Activated CD8-positive, alpha-beta memory T cell treated with anti-CD3 and anti-CD28 coated beads for 4 hours (primary cell): Measurements from ENCODE around the gene COL20A1.

ENCODE experiments used
- DNase-seq, 2 donors: peaks; one replicate each; pipeline ENCODE4 v3.0.0-alpha.2; 2020; ENCODE audit warnings: low read depth in 2 of 2

COL20A1 gene

GRCh38 chr20:63261060-63261794, 31.8 kb upstream of the COL20A1 start:
- no peak for DNase-seq

- DNase-seq: no peak
Observed at GRCh38 chr20:63261795-63262528, 31.0 kb upstream of the COL20A1 start.

GRCh38 chr20:63262836-63263235, 30.1 kb upstream of the COL20A1 start:
- no peak for DNase-seq

GRCh38 chr20:63264000-63264399, 29.0 kb upstream of the COL20A1 start:
- DNase-seq: no peak

GRCh38 chr20:63264519-63264918, 28.5 kb upstream of the COL20A1 start:
- no peak for DNase-seq

GRCh38 chr20:63265891-63266515, 27.0 kb upstream of the COL20A1 start:
- no peak for DNase-seq

GRCh38 chr20:63267691-63268090, 25.3 kb upstream of the COL20A1 start:
- no peak for DNase-seq

- DNase-seq: no peak
Observed at GRCh38 chr20:63268256-63268655, 24.7 kb upstream of the COL20A1 start.

GRCh38 chr20:63268671-63269439, 24.1 kb upstream of the COL20A1 start:
- DNase-seq: no peak

GRCh38 chr20:63269724-63270123, 23.3 kb upstream of the COL20A1 start:
- no peak for DNase-seq

- no peak for DNase-seq
Observed at GRCh38 chr20:63270606-63271325, 22.2 kb upstream of the COL20A1 start.

- DNase-seq: peak; percentile 71 to 79
Observed at GRCh38 chr20:63272105-63273058, 20.6 kb upstream of the COL20A1 start, which contains the start of gene ARFGAP1. ARFGAP1 (plus strand) TSS chr20:63272813; CDS start chr20:63275581, 2,768 bp downstream.

GRCh38 chr20:63273059-63273579, 19.9 kb upstream of the COL20A1 start:
- no peak for DNase-seq

- no peak for DNase-seq
Observed at GRCh38 chr20:63273635-63274380, 19.2 kb upstream of the COL20A1 start.

- no peak for DNase-seq
Observed at GRCh38 chr20:63274381-63275228, 18.4 kb upstream of the COL20A1 start.

- no peak for DNase-seq
Observed at GRCh38 chr20:63275825-63276224, 17.2 kb upstream of the COL20A1 start.

GRCh38 chr20:63276956-63277355, 16.0 kb upstream of the COL20A1 start:
- no peak for DNase-seq
